GM12872 (cell line): ENCODE measurements around the gene EIF2S2.

ENCODE experiments used
- CTCF ChIP-seq: IDR thresholded peaks from 3 replicates; pipeline ENCODE4 v1.5.1; 2011; ENCODE audit warnings: low read depth, mild to moderate bottlenecking, low read length, moderate library complexity; ENCODE audit not compliant: insufficient read depth

The EIF2S2 gene

GRCh38 chr20:34060970-34061369 is 51.1 kb downstream of the EIF2S2 start:
- TF ChIP-seq CTCF: no peak

DNA sequence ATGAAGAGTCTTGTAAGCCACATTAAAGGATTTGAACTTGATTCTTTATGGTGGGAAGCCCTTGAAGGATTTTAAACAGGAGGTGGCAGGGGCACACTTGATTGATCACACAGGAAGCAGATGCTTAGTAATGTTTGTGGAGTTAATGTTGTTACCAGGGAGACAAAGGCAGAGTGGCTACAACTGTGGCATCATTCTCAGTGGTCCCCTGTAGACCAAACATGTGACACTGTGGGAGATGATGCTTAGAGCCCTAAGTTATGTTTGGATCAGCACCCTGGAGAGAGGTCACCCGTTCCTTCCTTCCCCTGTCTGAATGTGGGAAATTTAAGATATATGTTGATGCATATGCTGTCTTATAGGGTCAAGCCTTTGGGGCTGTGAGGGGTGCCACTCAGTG is 53.2 kb downstream of the EIF2S2 start:
- no peak for TF ChIP-seq CTCF

DNA sequence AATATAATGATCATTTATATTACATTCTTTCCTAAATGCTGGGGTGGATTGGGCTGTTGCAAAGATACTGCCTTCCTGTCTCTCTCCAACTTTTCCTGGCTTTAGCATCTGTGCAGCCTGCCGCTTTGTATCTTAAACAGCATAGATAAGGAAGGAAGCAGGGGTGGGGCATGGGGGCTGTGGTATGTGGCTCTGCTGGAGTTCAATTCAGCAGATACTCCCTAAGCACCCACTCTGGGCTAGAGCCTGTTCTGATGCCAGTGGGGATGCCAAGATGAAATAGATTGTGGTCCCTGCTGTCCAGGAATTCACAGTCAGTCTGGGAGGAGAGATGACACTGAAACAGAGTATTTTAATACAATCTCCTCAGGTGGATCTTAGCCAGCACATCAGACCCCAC is 56.8 kb downstream of the EIF2S2 start:
- no peak for TF ChIP-seq CTCF

GRCh38 chr20:34052414-34052813 is 59.6 kb downstream of the EIF2S2 start:
- no peak for TF ChIP-seq CTCF

GRCh38 chr20:34049897-34050695 is 61.9 kb downstream of the EIF2S2 start:
- no peak for TF ChIP-seq CTCF

DNA sequence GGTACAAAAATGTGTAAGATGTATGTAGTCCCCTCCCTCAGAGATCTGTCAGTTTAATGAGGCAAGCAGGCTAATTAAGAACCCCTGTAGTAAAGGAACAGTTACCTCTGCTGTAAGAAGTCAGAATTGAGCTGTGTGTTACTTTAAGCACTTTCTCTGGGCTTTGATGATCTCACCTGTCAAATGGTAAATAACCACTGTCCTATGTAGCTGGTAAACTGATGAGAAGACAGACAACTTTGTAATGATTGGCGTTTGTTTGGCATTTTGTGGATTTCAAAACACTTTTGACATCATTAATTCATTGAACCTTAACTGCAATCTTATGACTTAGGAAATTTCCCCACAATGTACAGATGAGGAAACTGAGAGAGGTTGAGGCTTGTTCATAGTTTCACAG is 62.7 kb downstream of the EIF2S2 start:
- TF ChIP-seq CTCF: no peak

- TF ChIP-seq CTCF: no peak
Observed at GRCh38 chr20:34047917-34048316, 64.1 kb downstream of the EIF2S2 start.
